GM21360 (cell line): ENCODE data around the gene EFTUD2.
"Not testable (repeated sequence)": the region's sequence is repeated elsewhere in the genome, so short reads cannot be mapped to it uniquely, and the experiment has no call there.

Experiments
- ATAC-seq: cut with Tn5 transposase; IDR thresholded peaks from one replicate; pipeline ENCODE4 v1.9.1; 2021; ENCODE audit warnings: mild to moderate bottlenecking, moderate library complexity; ENCODE audit not compliant: unreplicated experiment

The EFTUD2 gene

DNA sequence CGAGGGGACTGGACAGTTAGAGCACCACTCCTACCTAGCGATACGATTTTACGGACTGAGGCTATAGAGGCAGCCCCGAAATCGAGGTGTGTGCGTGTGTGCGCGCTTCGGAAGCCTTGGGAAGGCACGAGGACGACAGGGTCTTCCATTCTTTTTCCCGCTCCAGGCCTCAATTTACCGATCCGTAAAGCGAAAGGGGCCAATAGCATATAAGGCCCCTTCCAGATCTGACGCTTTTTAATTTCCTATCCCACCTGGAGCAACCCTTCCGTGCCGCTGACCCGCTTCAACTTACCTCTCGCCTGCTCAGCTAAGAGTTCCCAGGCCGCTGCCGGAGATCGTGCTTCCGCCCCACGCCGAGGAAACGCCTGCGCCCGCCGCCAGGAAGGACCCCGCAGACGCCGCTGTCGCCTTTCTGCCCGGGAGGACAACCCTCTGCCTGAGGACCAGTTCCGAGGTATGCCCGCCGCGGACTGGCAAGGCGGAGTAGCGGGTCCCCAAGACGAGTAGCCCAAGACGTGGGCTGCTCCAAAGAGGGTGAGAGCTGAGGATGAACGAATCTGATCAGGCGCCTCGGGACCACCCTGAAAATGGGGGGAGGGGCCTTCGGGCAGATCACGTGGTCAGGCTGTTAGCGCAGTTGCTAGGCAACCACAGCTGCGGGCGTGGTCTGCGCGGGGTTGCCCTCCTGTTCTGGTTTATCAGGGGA, at the start of gene EFTUD2:
Gene EFTUD2 (minus strand): TSS at position 372 of the 709 bp plus-strand sequence. CDS start 4,924 bp downstream, outside the sequence.
- ATAC-seq: peak; percentile 58

DNA sequence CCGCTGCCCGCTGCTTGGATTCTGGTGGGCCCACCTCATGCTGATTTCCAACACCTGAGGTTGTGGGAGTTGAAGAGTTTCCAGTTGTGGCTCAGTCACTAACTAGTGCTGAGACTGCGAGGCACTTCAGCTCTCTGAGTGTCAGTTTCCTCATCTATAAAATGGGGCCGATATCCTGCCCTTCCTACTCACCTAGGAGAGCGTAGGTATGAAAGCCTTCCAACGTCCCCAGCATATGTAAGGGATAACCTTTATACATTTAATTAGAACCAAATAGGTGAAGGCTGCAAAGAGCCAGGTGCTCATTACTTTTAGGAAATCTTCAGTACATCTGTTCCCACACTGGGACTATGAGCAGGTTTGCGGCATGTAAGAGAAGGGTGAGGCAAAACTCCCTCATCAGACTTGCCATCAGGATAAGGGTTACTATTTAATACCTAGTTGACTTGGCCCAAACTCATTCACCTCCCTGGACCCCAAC, 49.1 kb upstream of the EFTUD2 start:
- no peak for ATAC-seq

DNA sequence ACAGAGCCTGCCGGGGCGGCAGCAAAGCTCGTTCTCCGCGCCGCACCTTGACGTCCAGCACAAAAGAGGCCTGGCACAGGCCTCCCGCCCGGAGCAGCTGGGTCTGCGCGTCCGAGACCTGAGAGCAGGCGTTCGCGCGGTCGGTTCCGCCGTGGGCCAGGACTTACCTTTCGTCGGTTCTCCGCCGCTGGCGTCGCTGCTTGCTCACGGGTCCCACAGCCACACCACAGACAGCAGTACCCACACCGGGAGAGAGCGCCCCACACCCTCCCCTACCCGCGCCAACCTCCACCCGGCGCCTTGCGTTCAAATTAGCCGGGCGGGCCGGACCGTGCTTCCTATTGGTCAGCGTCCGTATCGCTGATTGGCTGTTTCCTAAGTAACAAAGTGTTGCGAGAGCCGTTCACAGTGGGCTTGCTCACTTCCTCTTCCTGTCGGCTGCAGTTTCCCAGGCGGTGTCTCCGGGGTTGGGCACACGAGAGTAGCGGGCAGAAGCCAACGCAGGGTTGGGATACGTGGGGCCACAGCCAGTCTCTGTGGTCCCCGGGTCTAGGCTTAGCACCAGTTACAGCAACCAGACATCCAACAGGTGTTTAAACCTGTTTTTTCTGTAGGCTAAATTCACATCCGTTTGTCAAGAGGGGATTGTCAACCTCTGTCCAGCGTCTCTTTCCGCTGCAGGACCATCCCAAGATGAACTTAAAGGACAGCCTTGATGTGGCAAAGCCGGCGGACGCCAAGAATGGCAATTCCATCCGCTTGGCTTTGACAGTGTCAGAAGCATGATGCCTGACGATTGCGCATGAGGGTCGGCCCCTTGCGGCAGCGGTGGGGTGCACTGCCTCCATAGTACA, 48.4 kb upstream of the EFTUD2 start, which contains the start of gene KIF18B:
Gene KIF18B (minus strand): TSS at position 313 of the 854 bp plus-strand sequence. CDS start 11,429 bp downstream, outside the sequence.
- peak; percentile 89 for ATAC-seq

DNA sequence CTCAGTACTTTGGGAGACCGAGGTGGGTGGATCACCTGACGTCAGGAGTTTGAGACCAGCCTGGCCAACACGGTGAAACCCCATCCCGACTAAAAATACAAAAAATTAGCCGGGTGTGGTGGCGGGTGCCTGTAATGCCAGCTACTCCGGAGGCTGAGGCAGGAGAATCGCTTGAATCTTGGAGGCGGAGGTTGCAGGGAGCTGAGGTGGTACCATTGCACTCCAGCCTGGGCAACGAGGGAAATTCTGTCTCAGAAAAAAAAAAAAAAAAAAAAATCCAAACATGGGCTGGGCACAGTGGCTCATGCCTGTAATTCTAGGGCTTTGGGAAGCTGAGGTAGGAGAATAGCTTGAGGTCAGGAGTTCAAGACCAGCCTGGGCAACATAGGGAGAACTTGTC, 46.4 kb upstream of the EFTUD2 start:
- ATAC-seq: not testable (repeated sequence)

DNA sequence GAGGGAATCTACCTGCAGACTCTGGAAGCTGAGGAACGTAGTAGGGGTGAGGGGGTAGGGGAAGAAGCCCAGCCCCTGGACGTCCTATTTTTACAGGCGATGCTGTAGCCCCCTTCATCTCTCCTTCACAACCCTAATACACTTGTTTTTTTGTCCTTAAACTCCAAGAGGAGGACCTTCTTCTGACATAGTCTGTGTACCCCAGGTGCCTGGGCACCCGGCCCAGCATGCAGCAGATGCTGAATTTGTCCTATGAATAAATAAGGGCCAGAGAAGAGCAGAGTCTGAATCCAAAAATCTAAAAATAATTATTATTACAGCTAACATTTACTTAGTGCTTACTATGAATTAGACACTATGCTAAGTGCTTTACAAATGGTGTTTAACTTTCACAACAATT, 43.2 kb upstream of the EFTUD2 start:
- no peak for ATAC-seq

DNA sequence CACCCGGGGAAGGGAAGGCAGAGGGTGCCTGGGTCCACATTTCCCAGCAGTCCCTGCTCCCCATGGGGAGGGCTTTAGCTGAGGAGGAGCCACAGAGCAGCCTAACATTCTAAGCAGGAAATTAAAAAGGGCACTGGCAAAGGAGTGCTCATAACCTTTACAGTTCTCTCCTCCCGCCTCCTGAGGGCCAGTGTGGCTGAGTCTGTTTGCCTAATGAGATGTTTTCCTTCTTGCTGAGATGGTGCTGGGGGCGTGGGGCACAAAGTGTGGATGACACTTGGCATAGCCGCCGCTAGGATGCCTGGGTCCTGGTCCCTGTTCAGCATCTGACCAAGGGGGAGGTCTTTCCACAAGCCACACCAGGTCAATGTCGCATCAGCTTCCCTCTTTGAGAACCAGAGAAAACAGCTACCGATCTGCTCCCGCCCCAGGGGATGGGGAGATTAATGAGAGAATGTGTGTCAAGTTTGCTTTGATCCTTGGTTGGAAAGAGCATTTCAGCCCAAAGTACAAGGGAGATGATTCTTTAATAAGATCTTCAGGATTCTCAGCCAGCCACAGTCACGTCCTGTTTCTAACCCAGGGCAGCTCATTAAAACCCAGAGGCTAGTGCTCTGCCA, 42.6 kb upstream of the EFTUD2 start:
- no peak for ATAC-seq

DNA sequence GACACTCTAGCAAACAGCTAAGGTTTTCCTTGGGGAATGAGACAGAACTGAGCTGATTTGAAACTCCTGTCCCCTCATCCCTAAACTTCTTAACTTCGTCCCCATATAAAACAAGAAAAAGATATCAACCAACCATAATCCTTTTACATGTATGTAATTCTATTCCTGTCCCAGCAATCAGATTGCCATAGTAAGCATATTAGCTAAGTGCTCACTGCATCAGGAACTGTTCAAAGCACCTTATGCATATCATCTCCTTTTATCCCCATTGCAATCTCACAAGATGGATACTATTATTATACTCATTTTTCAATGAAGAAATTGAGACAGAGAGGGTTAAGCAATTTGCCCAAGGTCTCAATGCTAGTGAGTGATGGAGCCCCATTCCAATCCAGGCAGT, 41.5 kb upstream of the EFTUD2 start:
- no peak for ATAC-seq

DNA sequence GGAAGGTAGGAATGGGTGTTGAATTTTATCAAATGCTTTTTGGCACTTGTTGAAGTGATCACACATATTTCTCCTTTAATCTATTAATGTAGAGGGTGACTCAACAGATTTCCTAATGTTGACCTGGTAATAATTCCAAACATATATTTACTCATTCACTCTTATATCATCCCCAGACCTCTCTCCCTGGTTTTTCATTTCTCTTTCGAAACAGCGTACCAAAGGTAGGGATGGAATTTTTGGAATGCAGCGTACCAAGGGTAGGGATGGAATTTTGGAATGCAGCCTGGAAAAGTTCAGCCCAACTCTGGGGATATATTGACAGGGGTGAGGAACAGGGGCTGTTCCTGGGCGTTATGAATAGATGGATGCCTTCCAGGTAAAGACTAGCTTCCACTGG, 41.1 kb upstream of the EFTUD2 start:
- ATAC-seq: no peak

DNA sequence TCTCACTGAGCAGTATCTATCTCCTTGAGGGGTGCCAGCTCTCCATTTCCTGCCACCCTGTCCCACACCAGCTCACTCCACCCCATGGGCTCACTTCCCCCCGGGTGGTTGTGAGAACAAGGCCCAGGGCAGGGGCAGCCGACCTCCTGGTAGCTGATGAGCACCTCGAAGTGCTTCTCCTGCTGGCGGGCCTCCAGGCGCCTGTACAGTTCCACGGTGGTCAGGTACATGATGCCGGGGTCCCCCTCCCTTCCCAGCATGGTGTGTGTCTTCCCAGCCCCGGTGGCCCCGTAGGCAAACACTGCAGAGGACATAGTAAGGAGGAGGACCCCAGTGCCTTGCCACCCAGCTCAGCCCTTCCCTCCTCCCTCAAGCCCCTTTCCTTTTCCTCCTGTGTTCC, 35.9 kb upstream of the EFTUD2 start:
- ATAC-seq: no peak

DNA sequence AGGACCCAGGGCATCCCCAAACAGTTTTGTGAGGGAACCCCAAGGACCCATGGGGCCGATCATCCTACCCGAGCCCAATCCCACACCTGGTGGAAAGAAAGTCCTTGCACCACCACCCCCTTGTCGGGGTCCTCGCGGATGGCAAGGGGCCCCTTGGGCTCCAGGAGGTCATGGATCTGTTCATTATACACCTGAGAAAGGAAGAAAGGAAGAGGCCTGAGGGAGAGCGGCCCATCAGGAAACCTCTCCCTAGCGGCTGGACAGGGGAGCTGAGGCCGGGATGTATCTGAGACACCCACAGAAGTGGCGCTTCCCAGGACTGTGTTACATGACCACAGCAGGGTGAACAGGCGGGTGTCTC, 35.5 kb upstream of the EFTUD2 start:
- ATAC-seq: no peak

DNA sequence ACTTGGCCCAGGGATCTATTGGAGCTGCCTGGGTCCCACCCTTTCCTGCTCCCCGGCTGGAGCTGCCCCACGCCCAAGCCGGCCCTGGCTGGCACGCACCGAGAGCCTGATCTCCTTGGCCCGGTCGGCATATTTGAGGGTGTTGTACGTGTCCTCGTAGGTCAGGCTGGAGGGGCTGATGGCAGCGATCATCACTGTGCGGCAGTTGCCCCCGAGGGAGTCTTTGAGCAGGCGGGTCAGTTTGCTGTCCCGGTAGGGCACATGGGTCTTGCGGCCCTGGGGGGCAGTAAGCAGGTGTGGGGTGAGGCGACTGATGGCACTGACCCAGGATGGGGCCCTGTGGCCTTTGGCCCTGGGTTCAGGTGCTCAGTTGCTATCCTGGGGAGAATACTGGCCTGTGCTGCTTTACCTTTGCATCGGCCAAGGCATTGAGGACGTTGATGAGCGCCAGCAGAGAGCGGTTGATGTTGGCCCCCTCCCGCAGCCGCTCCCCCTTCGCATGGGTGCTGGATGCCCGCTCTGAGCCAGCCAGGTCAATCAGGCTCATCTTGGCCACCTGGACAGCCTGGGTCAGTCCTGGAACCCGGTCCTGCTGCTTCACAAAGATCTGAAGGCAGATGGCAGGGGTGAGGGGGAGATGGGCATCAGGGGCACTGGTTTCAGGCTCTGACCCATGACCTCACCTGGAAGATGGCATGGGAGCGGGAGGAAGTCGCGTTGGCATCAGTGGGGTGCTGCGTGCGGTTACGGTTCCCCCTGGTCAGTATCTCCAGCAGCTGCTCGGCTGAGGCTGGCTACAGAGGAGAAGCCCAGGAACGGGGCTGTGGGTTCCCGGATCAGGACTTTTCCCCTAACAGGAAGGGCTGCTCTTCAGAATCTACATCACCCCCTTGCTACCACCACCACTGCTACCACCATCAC, 34.8 kb upstream of the EFTUD2 start:
- ATAC-seq: no peak

DNA sequence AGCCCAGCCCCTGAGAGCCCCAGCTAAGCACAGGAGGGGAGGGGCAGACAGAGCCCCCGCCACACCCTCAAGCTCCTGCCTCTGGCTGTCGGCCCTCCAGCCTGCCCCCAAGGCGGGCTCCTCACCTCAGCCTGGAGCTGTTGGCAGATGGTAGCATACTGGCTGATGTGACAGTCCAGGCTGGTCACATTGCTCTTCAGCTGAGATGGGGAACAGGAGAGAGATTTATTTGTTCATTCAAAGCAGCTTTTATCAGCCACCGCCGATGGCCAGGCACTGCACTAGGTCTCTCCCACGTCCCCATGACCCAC, 33.5 kb upstream of the EFTUD2 start:
- ATAC-seq: no peak

DNA sequence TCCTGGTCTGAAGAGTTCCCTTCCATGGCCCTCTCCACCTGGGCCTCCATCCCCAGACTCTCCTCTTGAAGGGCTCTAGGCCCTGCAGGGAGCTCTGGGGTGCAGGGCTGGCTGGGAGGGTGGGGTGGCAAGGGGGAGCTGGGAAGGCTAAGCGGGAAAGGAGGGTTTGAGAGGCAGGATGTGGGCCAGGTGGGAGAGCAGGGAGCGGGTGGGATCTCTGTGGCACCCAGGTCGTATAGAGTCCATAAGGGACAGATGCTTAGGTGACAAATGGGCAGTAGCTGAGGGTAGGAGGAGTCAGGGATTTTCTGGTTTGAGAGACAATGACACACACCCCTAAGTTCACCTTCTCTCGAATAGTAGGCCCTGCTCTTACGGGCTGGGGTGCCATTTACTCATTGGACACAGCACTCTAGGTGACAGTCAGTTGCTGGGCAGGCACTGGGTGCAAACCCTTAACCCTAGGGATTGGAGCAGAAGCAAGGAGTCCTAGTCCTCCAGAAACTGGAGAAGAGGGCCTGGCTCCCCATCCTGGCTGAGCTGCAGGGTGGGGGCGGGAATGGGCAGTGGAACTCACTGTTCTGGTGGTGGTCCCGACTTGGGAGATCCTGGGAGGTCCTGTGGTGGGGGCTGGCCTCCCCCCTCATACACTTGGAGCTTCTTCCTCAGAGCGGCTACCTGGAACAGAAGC, 33.0 kb upstream of the EFTUD2 start:
- ATAC-seq: no peak

DNA sequence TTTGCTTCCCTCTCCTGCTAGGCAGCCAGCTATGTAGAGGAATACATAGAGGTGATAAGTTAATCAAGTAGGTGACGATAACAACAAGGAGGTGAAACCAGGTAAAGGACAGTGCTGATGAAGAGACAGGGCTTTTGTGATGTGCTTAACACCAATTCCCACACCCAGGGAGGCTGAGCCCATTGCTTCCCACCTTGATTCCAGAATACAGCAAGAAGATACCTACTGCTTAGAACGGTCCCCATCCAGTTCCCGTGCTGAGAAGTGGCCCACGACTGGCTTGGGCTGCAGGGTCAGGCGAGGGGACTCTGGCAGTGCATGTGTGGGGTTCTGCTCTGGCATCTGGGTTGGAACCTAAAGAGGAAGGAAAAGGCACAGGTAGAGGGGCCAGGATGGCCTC, 32.1 kb upstream of the EFTUD2 start:
- no peak for ATAC-seq

DNA sequence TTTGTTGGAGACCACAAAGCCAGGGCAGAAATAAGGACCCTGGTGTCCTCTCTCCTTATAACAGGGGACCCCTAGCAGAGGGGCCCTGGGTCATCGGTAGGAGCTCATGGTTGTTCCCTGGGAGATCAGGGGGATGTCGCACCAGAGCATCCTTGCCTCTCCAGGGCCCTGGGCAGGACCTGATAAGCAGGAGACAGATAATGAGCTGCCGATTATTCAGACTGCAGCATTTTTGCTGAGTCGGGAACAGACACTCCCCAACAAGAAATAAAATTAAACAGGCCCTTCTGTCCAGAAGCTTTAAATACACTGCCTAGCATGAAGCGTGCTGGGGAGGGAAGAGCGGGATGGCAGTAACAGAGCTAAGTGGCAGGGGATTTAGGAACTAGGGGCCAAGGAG, 31.4 kb upstream of the EFTUD2 start:
- ATAC-seq: no peak

DNA sequence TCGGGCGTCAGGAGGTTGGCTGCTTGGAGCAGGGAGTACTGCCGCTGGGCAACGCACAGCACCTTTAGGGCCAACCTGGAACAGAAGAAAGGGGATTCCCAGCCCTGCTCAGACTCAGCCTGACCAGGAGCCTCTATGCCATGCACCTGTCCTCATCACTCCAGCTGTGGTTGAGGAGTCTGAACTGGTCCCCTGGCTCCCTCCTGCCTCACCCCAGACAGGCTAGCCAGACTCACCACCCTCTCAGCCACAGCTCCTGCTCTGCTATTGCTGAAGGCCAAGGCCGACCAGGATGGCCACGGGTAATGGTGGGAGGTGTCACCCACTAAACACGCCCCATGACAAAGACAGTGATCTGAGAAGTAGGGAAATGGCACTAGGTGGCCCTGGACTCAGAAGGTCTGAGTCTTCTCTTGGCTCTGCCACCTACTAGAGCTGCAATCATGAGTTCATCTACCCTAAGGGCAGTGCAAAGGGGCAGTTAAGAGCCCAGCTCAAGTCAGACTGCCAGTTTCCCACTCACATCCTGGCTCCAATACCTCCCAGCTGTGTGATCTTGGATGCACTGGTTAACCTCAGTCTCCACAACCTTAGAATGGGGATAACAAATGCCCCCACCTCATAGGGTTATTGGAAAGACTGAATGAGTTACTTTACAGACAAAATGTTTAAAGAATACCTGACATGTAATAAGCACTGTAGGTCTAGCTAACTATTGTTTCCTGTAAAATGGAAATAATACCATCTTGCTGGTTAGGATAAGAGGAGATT, 29.9 kb upstream of the EFTUD2 start:
- ATAC-seq: no peak

DNA sequence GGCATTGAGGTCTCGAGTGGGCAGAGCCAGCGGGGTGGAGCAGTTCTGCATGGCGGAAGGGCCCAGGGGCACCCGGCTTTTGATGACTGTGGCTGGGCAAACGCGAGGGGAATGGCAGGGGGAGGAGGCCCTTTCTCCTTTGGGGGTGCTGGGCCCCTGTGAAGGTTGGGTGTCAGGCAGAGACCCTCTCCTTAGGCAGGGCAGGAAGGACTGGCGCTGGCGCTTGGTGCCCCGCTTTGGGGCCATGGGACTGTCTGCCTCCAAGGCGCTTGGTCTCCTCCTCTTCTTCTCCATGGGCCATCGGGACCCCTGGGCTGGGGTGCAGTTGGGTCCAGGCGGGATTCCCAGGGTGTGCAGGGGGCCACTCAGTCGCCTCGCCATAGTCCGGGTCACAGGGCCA, 28.9 kb upstream of the EFTUD2 start:
- ATAC-seq: no peak

DNA sequence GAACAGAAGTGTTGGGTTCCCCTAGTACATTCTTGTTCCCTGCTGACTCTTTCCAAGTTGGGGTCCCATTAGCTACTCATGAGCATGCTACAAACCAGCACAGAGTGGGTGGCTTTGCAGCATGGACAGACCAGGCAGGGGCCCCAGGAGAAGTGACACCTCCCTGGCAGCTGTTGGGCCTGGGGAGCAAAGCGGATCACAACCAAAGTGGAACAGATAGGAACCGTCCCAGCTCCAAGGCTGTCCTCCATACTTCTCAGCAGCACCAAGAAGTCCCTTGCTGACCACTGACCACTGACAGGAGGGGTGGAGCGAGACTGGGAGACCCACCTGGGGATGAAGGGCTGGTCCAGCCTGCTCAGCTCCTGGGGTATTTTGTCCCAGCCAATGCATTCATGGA, 28.5 kb upstream of the EFTUD2 start:
- no peak for ATAC-seq

DNA sequence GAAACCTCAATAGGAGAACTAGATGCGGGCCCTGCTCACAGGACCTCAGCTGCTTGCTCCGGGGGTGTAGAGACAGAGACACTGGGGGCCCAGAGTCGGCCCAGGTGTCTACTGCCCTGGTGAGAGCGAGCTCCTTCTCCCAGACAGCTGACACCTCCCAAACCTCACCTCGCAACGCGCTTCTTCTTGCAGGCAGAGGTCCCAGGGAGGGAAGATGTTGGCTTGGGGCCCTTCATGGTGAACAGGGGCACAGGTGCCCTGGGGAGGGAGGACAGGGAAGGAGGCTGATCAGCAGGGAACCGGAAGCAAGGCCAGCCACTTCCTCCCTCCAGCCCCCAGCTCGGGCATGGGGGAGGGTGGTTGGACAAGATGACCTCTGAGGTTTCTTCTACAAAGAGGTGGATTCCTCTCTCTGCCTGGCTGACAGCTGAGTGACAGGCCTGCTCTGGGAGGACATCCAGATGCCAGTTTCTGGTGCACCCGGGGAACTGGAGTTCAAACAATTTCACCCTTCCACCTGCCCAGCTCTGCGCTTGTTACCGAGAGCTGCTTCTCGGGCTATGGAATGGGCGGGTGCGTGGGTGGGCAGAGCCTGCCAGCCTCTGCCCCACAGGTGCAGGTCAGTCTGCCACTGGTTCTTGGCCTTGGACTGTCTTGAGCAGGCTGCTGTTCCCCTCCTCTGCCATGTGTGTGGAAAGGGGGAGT, 27.7 kb upstream of the EFTUD2 start:
- ATAC-seq: no peak
